ENCODE measurements around the gene SPIN1.
A peak's percentile ranks its signal among the peaks of the same experiment; 100 is the strongest.

SPIN1 gene

DNA sequence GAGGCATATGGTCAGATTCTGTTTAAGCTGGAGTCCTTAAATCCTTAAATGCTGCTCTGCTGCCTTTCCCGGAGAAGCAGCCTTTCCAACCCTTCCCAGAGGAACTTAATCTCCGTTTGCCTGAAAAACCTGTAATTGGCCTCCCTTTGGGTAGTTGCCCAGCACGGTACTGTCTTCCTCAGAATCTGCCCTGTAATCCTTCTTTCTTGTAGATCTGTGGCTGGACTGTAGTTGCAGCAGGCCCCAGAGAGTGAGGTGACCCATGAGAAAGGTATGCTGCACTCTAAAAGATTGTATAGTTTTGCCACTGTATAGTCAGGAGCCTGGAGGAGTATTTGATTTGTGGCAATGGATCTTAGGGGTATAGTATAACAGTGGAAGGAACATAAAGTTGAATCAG lies 11.7 kb downstream of the SPIN1 start:
- ATAC-seq, result peak; percentile 95
- TF ChIP-seq ZC3H10 (CRISPR knock-in tag; IDR thresholded peaks at IDR 0.05) (no peak), TOX (CRISPR knock-in tag; IDR thresholded peaks at IDR 0.05; ENCODE audit: borderline replicate concordance) (no peak), TCF4 (CRISPR knock-in tag; IDR thresholded peaks at IDR 0.05; ENCODE audit: borderline replicate concordance) (no peak), ZNF565 (CRISPR knock-in tag; conservative IDR thresholded peaks at IDR 0.05; ENCODE audit: low read depth) (no peak), CSDC2 (CRISPR knock-in tag; IDR thresholded peaks at IDR 0.05) (no peak), PPARA (CRISPR knock-in tag; IDR thresholded peaks at IDR 0.05; ENCODE audit: borderline replicate concordance) (no peak), SNAI2 (CRISPR knock-in tag; IDR thresholded peaks at IDR 0.05) (no peak), ISL1 (CRISPR knock-in tag; IDR thresholded peaks at IDR 0.05) (no peak), ZNF70 (CRISPR knock-in tag; IDR thresholded peaks at IDR 0.05) (no peak), ARNTL (CRISPR knock-in tag; IDR thresholded peaks at IDR 0.05; ENCODE audit: borderline replicate concordance, low read depth) (no peak), ZNF8 (CRISPR knock-in tag; IDR thresholded peaks at IDR 0.05) (no peak), GLIS3 (CRISPR knock-in tag; IDR thresholded peaks at IDR 0.05) (no peak), ZFP30 (CRISPR knock-in tag; IDR thresholded peaks at IDR 0.05) (no peak), ZFP3 (CRISPR knock-in tag; IDR thresholded peaks at IDR 0.05) (no peak)
- TF ChIP-seq, protein P1, sequence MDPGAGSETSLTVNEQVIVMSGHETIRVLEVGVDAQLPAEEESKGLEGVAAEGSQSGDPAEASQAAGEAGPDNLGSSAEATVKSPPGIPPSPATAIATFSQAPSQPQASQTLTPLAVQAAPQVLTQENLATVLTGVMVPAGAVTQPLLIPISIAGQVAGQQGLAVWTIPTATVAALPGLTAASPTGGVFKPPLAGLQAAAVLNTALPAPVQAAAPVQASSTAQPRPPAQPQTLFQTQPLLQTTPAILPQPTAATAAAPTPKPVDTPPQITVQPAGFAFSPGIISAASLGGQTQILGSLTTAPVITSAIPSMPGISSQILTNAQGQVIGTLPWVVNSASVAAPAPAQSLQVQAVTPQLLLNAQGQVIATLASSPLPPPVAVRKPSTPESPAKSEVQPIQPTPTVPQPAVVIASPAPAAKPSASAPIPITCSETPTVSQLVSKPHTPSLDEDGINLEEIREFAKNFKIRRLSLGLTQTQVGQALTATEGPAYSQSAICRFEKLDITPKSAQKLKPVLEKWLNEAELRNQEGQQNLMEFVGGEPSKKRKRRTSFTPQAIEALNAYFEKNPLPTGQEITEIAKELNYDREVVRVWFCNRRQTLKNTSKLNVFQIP (CRISPR knock-in tag; IDR thresholded peaks at IDR 0.05; ENCODE audit: borderline replicate concordance, low read depth), result no peak
- TF ChIP-seq, protein P2, sequence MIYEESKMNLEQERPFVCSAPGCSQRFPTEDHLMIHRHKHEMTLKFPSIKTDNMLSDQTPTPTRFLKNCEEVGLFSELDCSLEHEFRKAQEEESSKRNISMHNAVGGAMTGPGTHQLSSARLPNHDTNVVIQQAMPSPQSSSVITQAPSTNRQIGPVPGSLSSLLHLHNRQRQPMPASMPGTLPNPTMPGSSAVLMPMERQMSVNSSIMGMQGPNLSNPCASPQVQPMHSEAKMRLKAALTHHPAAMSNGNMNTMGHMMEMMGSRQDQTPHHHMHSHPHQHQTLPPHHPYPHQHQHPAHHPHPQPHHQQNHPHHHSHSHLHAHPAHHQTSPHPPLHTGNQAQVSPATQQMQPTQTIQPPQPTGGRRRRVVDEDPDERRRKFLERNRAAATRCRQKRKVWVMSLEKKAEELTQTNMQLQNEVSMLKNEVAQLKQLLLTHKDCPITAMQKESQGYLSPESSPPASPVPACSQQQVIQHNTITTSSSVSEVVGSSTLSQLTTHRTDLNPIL (CRISPR knock-in tag; IDR thresholded peaks at IDR 0.05; ENCODE audit: low read depth), result no peak

DNA sequence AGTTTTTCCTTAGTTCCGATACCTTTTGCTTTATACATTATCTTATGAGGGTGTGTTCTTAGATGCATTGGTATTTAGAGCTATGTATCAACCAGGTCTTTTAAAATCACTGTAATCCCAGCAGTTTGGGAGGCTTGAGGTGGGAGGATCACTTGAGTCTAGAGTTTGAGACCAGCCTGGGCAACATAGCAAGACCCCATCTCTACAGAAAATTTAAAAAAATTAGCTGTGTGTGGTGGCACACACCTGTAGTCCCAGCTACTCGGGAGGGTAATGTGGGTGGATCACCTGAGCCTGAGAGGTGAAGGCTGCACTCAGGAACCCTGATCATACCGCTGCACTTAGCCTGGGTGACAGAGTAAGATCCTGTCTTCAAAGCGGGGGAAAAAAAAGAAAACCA lies 15.1 kb downstream of the SPIN1 start:
- no peak for ATAC-seq
- no peak for TF ChIP-seq PPARA (CRISPR knock-in tag; IDR thresholded peaks at IDR 0.05; ENCODE audit: borderline replicate concordance)
- TF ChIP-seq ZNF8 (CRISPR knock-in tag; IDR thresholded peaks at IDR 0.05), result no peak
- no peak for TF ChIP-seq ISL1 (CRISPR knock-in tag; IDR thresholded peaks at IDR 0.05)
- no peak for TF ChIP-seq TCF4 (CRISPR knock-in tag; IDR thresholded peaks at IDR 0.05; ENCODE audit: borderline replicate concordance)

DNA sequence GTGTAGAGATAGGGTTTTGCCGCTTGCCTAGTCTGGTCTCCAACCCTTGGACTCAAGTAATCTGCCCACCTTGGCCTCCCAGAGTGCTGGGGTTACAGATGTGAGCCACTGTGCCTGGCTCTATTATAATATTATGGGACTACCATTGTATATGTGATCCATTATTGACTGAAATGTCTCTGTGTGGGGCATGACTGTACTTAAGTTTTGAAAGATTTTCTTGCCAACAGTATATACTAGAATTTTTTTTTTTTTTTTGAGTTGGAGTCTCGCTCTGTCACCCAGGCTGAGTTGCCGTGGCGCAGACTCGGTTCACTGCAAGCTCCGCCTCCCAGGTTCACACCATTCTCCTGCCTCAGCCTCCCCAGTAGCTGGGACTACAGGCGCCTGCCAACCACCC lies 17.8 kb downstream of the SPIN1 start:
- TF ChIP-seq CSDC2 (CRISPR knock-in tag; IDR thresholded peaks at IDR 0.05) (no peak), TCF4 (CRISPR knock-in tag; IDR thresholded peaks at IDR 0.05; ENCODE audit: borderline replicate concordance) (no peak), ESRRG (CRISPR knock-in tag; IDR thresholded peaks at IDR 0.05) (no peak), ARNTL (CRISPR knock-in tag; IDR thresholded peaks at IDR 0.05; ENCODE audit: borderline replicate concordance, low read depth) (no peak), RARB (CRISPR knock-in tag; IDR thresholded peaks at IDR 0.05) (no peak), BACH2 (CRISPR knock-in tag; IDR thresholded peaks at IDR 0.05; ENCODE audit: borderline replicate concordance) (no peak)
- TF ChIP-seq, protein P3, sequence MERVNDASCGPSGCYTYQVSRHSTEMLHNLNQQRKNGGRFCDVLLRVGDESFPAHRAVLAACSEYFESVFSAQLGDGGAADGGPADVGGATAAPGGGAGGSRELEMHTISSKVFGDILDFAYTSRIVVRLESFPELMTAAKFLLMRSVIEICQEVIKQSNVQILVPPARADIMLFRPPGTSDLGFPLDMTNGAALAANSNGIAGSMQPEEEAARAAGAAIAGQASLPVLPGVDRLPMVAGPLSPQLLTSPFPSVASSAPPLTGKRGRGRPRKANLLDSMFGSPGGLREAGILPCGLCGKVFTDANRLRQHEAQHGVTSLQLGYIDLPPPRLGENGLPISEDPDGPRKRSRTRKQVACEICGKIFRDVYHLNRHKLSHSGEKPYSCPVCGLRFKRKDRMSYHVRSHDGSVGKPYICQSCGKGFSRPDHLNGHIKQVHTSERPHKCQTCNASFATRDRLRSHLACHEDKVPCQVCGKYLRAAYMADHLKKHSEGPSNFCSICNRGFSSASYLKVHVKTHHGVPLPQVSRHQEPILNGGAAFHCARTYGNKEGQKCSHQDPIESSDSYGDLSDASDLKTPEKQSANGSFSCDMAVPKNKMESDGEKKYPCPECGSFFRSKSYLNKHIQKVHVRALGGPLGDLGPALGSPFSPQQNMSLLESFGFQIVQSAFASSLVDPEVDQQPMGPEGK (CRISPR knock-in tag; IDR thresholded peaks at IDR 0.05; ENCODE audit: borderline replicate concordance), result no peak
- TF ChIP-seq, protein P2 (CRISPR knock-in tag; IDR thresholded peaks at IDR 0.05; ENCODE audit: low read depth), result no peak
- TF ChIP-seq, protein P4, sequence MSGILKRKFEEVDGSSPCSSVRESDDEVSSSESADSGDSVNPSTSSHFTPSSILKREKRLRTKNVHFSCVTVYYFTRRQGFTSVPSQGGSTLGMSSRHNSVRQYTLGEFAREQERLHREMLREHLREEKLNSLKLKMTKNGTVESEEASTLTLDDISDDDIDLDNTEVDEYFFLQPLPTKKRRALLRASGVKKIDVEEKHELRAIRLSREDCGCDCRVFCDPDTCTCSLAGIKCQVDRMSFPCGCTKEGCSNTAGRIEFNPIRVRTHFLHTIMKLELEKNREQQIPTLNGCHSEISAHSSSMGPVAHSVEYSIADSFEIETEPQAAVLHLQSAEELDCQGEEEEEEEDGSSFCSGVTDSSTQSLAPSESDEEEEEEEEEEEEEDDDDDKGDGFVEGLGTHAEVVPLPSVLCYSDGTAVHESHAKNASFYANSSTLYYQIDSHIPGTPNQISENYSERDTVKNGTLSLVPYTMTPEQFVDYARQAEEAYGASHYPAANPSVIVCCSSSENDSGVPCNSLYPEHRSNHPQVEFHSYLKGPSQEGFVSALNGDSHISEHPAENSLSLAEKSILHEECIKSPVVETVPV (CRISPR knock-in tag; IDR thresholded peaks at IDR 0.05), result no peak
- TF ChIP-seq, protein P1 (CRISPR knock-in tag; IDR thresholded peaks at IDR 0.05; ENCODE audit: borderline replicate concordance, low read depth), result no peak
- no peak for ATAC-seq
